Hepatocyte (in vitro differentiated cells): Measurements from ENCODE around the gene RAPGEF6. TPM values are rescaled to one million over a fixed set of nuclear protein-coding genes. Genes with fewer than 3 reads are reported as not detected.

Source experiments
- DNase-seq: peaks from one replicate; pipeline ENCODE4 v3.0.0-alpha.2; 2016; ENCODE audit warnings: low spot score
- H2AFZ ChIP-seq: fragments of 200-600 bp; sonication (generic); 2 replicates; pipeline ENCODE4 v1.6.0; 2016; ENCODE audit warnings: antibody characterized with exemption, mild to moderate bottlenecking
- H3K27ac ChIP-seq: fragments of 200-600 bp; sonication (generic); 2 replicates; pipeline ENCODE4 v1.5.1; 2016; ENCODE audit warnings: mild to moderate bottlenecking
- H3K27me3 ChIP-seq: fragments of 200-600 bp; sonication (generic); 2 replicates; pipeline ENCODE4 v1.6.1; 2016
- H3K36me3 ChIP-seq: fragments of 200-600 bp; sonication (generic); replicated peaks from 2 replicates; pipeline ENCODE4 v1.5.1; 2016; ENCODE audit warnings: low read depth; ENCODE audit not compliant: insufficient read depth
- H3K4me1 ChIP-seq: fragments of 200-600 bp; sonication (generic); 2 replicates; pipeline ENCODE4 v1.5.1; 2016; ENCODE audit warnings: mild to moderate bottlenecking, moderate library complexity; ENCODE audit not compliant: insufficient read depth
- H3K4me2 ChIP-seq: fragments of 200-600 bp; sonication (generic); 2 replicates; pipeline ENCODE4 v1.6.0; 2016
- H3K4me3 ChIP-seq: fragments of 200-600 bp; sonication (generic); 2 replicates; pipeline ENCODE4 v1.5.1; 2016; ENCODE audit warnings: mild to moderate bottlenecking
- H3K79me2 ChIP-seq: fragments of 200-600 bp; sonication (generic); 2 replicates; pipeline ENCODE4 v1.6.0; 2017; ENCODE audit warnings: mild to moderate bottlenecking
- H3K9me2 ChIP-seq: fragments of 200-600 bp; sonication (generic); replicated peaks from 2 replicates; pipeline ENCODE4 v1.6.0; 2017; ENCODE audit warnings: mild to moderate bottlenecking; ENCODE audit not compliant: insufficient read depth
- H3K9me3 ChIP-seq: fragments of 200-600 bp; sonication (generic); 2 replicates; pipeline ENCODE4 v1.5.1; 2016; ENCODE audit warnings: low read depth, mild to moderate bottlenecking
- H4K20me1 ChIP-seq: fragments of 200-600 bp; sonication (generic); 2 replicates; pipeline ENCODE4 v1.6.0; 2016; ENCODE audit warnings: mild to moderate bottlenecking; ENCODE audit not compliant: insufficient read depth, poor library complexity, severe bottlenecking
- EZH2 ChIP-seq: fragments of 200-600 bp; sonication (generic); IDR thresholded peaks from 2 replicates; pipeline ENCODE4 v1.6.1; 2016; ENCODE audit warnings: antibody characterized with exemption, mild to moderate bottlenecking, borderline replicate concordance
- EZH2phosphoT487 ChIP-seq: fragments of 200-600 bp; sonication (generic); IDR thresholded peaks from one replicate; pipeline ENCODE4 v1.6.1; 2018; ENCODE audit warnings: antibody characterized with exemption, mild to moderate bottlenecking, low read depth, moderate library complexity; ENCODE audit not compliant: unreplicated experiment, severe bottlenecking
- WGBS: methylation state at CpG from one replicate; pipeline ENCODE4 v1.1.6; 2016; ENCODE audit warnings: low lambda C conversion rate; ENCODE audit errors: missing lambda C conversion rate; 5-methylcytosine and 5-hydroxymethylcytosine counted together
- polyA plus RNA-seq: library from polyadenylated mRNA; unstranded; fragments of >200 nt; fragmentation: Nextera tagmentation; extraction: Ambion mirVana; gene quantifications from 2 replicates; pipeline ENCODE4 v1.2.1, GENCODE V29; 2016
- total RNA-seq: library from RNA; depleted of rRNA; stranded (reverse); fragments of >200 nt; gene quantifications from 2 replicates; pipeline ENCODE4 v1.2.3, GENCODE V29; 2014
- TF ChIP-seq, protein P1 (sequence below): fragments of 200-600 bp; sonication (generic); IDR thresholded peaks from 2 replicates; pipeline ENCODE4 v1.5.1; 2016; ENCODE audit warnings: antibody characterized with exemption, mild to moderate bottlenecking; ENCODE audit not compliant: poor library complexity

The RAPGEF6 gene, protein sequence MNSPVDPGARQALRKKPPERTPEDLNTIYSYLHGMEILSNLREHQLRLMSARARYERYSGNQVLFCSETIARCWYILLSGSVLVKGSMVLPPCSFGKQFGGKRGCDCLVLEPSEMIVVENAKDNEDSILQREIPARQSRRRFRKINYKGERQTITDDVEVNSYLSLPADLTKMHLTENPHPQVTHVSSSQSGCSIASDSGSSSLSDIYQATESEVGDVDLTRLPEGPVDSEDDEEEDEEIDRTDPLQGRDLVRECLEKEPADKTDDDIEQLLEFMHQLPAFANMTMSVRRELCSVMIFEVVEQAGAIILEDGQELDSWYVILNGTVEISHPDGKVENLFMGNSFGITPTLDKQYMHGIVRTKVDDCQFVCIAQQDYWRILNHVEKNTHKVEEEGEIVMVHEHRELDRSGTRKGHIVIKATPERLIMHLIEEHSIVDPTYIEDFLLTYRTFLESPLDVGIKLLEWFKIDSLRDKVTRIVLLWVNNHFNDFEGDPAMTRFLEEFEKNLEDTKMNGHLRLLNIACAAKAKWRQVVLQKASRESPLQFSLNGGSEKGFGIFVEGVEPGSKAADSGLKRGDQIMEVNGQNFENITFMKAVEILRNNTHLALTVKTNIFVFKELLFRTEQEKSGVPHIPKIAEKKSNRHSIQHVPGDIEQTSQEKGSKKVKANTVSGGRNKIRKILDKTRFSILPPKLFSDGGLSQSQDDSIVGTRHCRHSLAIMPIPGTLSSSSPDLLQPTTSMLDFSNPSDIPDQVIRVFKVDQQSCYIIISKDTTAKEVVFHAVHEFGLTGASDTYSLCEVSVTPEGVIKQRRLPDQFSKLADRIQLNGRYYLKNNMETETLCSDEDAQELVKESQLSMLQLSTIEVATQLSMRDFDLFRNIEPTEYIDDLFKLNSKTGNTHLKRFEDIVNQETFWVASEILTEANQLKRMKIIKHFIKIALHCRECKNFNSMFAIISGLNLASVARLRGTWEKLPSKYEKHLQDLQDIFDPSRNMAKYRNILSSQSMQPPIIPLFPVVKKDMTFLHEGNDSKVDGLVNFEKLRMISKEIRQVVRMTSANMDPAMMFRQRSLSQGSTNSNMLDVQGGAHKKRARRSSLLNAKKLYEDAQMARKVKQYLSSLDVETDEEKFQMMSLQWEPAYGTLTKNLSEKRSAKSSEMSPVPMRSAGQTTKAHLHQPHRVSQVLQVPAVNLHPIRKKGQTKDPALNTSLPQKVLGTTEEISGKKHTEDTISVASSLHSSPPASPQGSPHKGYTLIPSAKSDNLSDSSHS (N-terminal part only)
- 13.3 and 13.7 TPM in 2 replicates for total RNA-seq
- 4.2 and 4.7 TPM in 2 replicates for polyA plus RNA-seq

DNA sequence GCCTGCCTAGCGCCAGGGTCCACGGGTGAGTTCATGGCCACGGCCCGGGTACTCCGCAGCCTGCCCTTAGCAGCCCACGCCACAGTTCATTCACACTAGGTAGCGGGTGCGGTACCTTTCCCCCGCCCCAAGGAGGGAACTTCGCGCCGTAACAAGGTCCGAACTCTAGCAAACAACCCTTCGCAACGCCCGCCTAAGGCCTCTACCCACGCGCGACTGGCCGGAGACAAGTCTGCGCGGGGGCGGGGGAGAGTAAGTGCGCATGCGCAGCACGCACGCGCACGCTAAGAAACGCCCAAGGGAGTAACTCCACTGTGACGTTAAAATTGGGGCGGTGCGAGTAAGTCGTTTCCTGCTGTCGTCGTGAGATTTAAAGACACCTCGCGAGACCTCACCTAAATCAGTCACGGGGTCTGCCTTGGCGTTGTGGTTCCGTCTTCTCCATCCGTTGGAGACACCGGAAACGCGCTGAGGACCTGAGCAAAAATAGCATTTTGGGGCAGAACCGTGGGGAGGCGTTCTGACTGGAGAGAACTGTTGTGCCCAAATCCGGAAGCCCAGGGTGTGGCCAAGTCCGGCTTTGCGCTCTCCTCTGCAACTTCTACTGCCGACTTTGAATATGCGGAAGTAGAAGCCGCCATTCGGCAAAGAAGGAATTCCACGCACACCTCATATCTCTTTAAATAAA lies at the start of gene RAPGEF6:
RAPGEF6 (minus strand) TSS at position 234 of the 688 bp plus-strand sequence; CDS start at position 35, 199 bp downstream.
- Histone ChIP-seq H3K4me1 (peaks cover 22% of the 10 kb centered on the region), H3K27ac (peak within 1 kb of the TSS; percentile 98), H3K9me3 (no peaks in the 10 kb centered on the region), H3K4me3 (peak within 1 kb of the TSS; percentile 41), H3K4me2 (peak within 1 kb of the TSS; percentile 85), H3K36me3 (no peaks in the 10 kb centered on the region), H3K79me2 (peaks cover 38% of the 10 kb centered on the region), H2AFZ (peak within 1 kb of the TSS; percentile 53), H3K9me2 (no peaks in the 10 kb centered on the region), H4K20me1 (no peaks in the 10 kb centered on the region), H3K27me3 (no peaks in the 10 kb centered on the region)
- TF ChIP-seq EZH2 = no peak
- TF ChIP-seq EZH2phosphoT487 = no peak
- TF ChIP-seq, protein P1, sequence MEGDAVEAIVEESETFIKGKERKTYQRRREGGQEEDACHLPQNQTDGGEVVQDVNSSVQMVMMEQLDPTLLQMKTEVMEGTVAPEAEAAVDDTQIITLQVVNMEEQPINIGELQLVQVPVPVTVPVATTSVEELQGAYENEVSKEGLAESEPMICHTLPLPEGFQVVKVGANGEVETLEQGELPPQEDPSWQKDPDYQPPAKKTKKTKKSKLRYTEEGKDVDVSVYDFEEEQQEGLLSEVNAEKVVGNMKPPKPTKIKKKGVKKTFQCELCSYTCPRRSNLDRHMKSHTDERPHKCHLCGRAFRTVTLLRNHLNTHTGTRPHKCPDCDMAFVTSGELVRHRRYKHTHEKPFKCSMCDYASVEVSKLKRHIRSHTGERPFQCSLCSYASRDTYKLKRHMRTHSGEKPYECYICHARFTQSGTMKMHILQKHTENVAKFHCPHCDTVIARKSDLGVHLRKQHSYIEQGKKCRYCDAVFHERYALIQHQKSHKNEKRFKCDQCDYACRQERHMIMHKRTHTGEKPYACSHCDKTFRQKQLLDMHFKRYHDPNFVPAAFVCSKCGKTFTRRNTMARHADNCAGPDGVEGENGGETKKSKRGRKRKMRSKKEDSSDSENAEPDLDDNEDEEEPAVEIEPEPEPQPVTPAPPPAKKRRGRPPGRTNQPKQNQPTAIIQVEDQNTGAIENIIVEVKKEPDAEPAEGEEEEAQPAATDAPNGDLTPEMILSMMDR = no peak
- DNase-seq = peak; percentile 99
- 1% methylated on average over 55 of the region's 55 CpGs for WGBS

DNA sequence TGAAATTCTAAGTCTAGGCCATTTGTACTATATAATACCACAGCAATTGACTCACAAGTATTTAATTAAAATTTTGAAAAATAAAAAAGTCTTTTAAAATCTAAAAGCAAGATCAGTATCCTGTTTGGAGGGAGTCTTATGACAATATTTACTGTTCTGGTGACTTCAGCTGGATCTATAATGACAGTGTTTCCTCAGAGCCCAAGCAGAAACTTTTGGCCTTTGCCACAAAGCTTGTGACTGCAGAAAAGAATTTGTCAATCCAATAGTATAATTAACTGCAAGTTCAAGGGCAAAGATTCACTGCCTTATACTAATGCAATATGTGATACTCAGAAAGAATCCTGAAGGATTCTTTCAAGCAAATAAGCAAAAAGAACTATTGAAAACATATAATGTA lies 49.6 kb upstream of the RAPGEF6 start:
- Histone ChIP-seq H3K9me2 (no peaks in the 10 kb centered on the region), H3K27ac (no peak overlapping the region), H3K4me3 (no peak overlapping the region), H3K4me1 (peaks cover 5% of the 10 kb centered on the region), H2AFZ (no peak overlapping the region), H3K27me3 (no peaks in the 10 kb centered on the region), H3K9me3 (no peaks in the 10 kb centered on the region), H3K4me2 (no peak overlapping the region), H3K36me3 (no peaks in the 10 kb centered on the region), H3K79me2 (peaks cover 6% of the 10 kb centered on the region), H4K20me1 (no peaks in the 10 kb centered on the region)
- no peak for TF ChIP-seq EZH2
- no peak for DNase-seq

DNA sequence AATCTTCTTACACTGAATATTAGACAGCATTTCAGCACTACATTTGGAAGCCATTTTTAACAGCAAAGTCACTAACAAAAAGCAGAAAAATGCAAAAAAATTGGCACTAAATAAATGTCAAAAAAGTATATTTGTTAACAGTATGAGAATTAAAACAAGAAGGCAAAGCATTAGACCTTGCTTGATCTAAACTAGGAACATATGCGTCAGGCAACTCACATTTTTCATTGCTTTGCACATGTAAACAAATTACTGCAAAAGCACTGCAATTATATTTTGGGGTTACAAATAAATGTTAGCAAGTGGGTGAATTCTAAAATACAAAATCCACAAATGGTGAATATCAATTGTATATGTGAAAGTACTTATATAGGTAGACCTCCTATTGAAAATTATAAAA lies 49.0 kb upstream of the RAPGEF6 start:
- DNase-seq = no peak
- H3K4me1 ChIP-seq = peaks cover 5% of the 10 kb centered on the region
- H4K20me1 ChIP-seq = no peaks in the 10 kb centered on the region
- TF ChIP-seq, protein P1 = no peak
- TF ChIP-seq EZH2 (no peak), EZH2phosphoT487 (no peak)
- H2AFZ ChIP-seq = no peak overlapping the region
- no peak overlapping the region for H3K4me2 ChIP-seq
- H3K4me3 ChIP-seq = no peak overlapping the region
- H3K9me2 ChIP-seq = no peaks in the 10 kb centered on the region
- no peak overlapping the region for H3K27ac ChIP-seq
- no peaks in the 10 kb centered on the region for H3K36me3 ChIP-seq
- peaks cover 6% of the 10 kb centered on the region for H3K79me2 ChIP-seq
- H3K9me3 ChIP-seq = no peaks in the 10 kb centered on the region
- H3K27me3 ChIP-seq = no peaks in the 10 kb centered on the region
- 70% methylated on average over 1 of the region's 1 CpG for WGBS
